GM12873 (cell line): Measurements from ENCODE around the gene ESRRG.

Experiments used
- TF ChIP-seq, protein P1 (sequence below): IDR thresholded peaks from 2 replicates; pipeline ENCODE4 v1.5.1; 2012; ENCODE audit warnings: low read depth, mild to moderate bottlenecking, moderate library complexity, low read length, control low read depth; ENCODE audit not compliant: insufficient read depth; ENCODE audit errors: missing control alignments

ESRRG gene

DNA sequence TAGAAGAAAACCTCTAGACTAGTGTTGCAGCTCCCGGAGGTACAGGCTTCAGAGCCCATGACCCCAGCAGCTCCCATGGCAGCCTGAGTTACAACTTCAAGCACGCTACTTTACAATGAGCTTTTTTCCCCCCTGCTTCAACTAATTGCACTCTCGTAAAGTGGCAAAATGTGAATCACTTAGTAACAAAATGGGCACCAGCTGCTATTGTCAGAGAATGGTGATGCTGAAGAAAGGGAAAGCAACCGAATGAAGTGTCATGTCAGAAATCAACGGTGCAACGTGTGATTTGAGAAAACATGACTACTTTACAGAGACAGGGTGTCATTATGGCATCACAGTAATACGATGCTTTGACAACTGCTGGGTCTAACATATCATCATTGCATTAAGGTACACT, 40.5 kb downstream of the ESRRG start:
- TF ChIP-seq, protein P1, sequence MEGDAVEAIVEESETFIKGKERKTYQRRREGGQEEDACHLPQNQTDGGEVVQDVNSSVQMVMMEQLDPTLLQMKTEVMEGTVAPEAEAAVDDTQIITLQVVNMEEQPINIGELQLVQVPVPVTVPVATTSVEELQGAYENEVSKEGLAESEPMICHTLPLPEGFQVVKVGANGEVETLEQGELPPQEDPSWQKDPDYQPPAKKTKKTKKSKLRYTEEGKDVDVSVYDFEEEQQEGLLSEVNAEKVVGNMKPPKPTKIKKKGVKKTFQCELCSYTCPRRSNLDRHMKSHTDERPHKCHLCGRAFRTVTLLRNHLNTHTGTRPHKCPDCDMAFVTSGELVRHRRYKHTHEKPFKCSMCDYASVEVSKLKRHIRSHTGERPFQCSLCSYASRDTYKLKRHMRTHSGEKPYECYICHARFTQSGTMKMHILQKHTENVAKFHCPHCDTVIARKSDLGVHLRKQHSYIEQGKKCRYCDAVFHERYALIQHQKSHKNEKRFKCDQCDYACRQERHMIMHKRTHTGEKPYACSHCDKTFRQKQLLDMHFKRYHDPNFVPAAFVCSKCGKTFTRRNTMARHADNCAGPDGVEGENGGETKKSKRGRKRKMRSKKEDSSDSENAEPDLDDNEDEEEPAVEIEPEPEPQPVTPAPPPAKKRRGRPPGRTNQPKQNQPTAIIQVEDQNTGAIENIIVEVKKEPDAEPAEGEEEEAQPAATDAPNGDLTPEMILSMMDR = no peak

DNA sequence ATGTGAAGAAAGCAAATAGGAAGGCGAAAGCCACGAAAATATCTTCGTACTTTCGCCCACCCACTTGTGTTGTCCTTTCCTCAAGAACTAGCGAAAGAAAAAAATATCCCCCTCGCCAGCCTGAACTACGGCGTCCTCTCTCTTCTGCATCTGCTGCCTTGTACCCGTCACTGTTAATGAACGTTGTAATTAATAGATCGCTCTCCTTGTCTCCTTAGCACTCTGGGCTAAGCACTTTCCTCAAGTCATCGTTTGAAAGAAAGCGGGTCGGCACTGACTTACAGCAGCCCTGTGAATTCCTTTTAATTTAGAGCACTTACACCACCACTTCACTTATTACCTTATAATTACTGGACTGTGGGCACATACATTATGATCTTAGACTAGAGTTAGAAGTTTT, 44.1 kb downstream of the ESRRG start:
- TF ChIP-seq, protein P1 = no peak

DNA sequence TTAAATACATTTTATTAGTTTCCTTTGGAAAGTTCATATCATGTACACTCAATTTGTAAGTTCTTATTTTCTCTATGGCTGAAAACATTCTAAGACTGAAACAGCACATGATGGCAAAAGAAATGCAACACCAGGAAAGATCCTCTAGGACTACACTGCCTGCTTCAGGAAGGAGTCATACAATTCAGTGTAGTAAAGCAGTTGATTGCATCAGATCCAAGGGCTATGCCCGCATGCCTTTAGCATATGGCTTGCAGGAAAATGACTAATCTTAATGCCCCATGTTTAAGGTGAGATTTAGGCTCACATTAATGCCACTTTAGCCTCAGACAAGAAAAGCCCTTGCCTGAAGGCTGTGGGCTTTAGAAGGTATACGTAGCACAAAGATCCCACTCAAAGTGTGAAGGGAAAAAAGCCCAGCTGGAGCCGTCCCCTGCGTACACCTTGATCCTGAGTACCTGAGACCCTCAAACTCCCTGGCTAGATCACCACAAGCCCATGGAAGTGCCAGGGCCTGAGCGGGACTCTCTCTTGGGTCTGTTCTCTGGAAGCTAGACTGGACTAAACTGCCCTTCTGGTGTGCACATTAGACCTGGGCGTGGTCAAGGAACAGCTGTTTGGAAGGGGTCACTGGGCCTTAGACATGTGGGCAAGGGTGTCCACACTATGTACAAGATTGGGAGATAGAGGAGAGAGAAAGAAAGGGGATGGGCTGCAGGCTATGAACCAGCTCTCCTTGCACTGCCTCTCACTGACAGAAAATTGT, 52.9 kb downstream of the ESRRG start:
- TF ChIP-seq, protein P1 = no peak

DNA sequence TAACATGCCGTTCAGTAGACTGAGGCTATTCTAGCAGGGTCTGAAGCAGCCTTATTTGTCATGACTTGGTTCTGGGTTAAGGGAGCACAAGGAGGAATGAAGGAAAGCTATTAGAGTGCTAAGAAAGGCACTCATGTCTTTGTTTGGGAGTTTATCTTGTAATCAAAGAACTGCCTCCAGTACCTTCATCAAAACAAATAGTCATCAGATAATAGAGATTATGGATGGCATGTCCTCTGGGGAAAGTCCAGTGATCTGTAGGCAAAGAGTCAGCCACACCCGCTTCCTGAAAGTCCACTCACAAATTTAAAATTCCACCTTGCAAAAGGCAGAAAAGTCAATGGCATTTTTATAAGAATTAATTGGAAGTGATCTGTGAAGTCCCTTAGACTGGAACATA, 56.8 kb downstream of the ESRRG start:
- TF ChIP-seq, protein P1 = no peak

DNA sequence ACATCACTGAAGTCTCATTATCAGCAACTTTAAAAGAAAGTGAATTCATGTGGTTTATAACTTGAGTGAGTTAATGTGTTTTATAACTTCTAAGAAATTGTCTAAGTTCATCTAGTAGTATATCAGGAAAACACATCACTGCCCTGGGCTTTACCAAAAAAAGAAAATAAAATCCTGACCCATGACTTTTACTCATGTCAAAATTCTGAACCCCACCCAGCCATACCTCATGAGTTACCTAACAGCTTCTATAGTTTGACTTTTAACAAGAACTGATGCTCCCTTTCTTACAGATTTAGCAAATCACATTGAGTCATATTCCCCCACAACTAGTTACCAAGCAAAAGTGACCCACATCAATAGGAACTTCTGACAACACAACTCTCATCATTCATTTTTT, 57.4 kb downstream of the ESRRG start:
- TF ChIP-seq, protein P1 = no peak

DNA sequence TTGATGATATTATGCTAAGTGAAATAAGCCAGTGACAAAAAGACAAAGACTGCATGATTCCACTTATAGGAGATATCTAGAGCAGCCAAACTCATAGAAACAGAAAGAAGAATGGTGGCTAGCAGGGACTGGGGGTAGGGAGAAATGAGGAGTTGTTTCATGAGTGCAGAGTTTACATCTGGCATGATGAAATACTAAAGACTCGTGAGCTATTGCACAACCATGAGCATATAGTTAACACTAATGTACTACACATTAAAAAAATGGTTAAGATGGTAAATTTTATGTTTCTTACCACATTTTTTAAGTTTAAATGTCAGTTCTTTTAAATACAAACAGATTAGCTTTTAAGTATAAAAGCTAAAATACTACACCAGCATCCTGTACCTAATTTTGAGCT, 57.8 kb downstream of the ESRRG start:
- TF ChIP-seq, protein P1 = no peak

DNA sequence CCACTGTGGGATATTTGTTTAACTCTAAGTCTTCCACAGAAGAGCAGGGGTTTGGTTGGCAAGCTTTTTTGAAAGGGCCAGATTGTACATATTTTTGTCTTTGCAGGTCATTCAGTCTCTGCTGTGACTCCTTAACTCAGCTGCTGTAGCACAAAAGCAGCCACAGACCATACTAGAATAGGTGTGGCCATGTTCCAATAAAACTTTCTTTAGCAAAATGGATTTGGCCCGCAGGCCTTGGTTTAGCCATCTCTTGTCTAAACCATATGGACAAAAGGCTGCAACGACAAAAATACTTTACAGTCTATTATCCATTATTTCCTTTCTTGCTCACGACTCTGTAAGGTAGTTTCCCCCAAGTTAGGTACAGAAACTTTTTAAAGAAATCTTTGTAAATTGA, 60.5 kb downstream of the ESRRG start:
- TF ChIP-seq, protein P1 = no peak

DNA sequence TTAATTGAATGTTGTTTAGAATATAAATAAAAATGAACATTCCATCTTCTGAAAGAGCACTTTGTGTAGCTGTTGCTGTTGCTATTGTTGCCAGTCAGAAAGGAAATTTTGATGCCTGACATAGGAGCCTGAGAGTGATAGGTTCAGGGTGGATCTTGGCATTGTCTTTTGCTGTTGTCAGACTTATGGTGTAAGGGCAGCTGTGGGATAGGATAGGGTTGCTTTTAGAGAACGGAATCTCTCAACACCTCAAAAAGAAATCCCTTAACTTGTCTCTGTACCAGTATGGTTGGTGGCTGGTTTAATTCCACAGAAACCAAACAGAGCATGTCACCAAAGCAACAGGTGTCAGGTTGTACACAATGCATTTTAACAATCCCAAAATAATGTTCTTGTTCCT, 62.7 kb downstream of the ESRRG start:
- TF ChIP-seq, protein P1 = no peak
